ENCODE measurements around the gene RTL1. TPM values are rescaled to one million over a fixed set of nuclear protein-coding genes. Genes with fewer than 3 reads are reported as not detected.

Gene RTL1
- total RNA-seq: not detected in 2 replicates

GRCh38 chr14:100903672-100904185 lies at the start of gene RTL1:
Gene RTL1, minus strand, starts transcription at chr14:100903722. Its CDS starts 18,934 bp downstream, at chr14:100884788.

Small RNA genes within 50 kb of the gene (small RNA-seq; reads per million reads assigned to genes)
- gene MIR127 (not detected), gene MIR136 (not detected), gene MIR337 (55.7 reads per million, percentile 98 among the genes with 10 or more reads in this experiment), gene MIR370 (204 reads per million, percentile 99 among the genes with 10 or more reads in this experiment), gene MIR431 (not detected), gene MIR432 (not detected), gene MIR433 (not detected), gene MIR493 (279 reads per million, percentile 99 among the genes with 10 or more reads in this experiment), gene RF02145 (not detected), gene SNORD112 (6.1 reads per million, percentile 93 among the genes with 10 or more reads in this experiment), gene SNORD113-1 (not detected), gene SNORD113-2 (not detected), gene SNORD113-3 (38.8 reads per million, percentile 97 among the genes with 10 or more reads in this experiment), gene SNORD113-4 (99.6 reads per million, percentile 98 among the genes with 10 or more reads in this experiment), gene SNORD113-5 (994 reads per million, percentile 99 among the genes with 10 or more reads in this experiment), gene SNORD113-6 (873 reads per million, percentile 99 among the genes with 10 or more reads in this experiment), gene SNORD113-7 (2,429 reads per million, percentile 100 among the genes with 10 or more reads in this experiment), gene SNORD113-8 (7,257 reads per million, percentile 100 among the genes with 10 or more reads in this experiment), gene SNORD113-9 (1,153 reads per million, percentile 99 among the genes with 10 or more reads in this experiment), gene SNORD114-1 (2,289 reads per million, percentile 100 among the genes with 10 or more reads in this experiment), gene SNORD114-2 (not detected), gene SNORD114-3 (161 reads per million, percentile 98 among the genes with 10 or more reads in this experiment)

Other genes starting within 250 kb of the RTL1 start
- under 0.01 TPM in 1 of 2 replicates, not detected in the other for gene DLK1, start 176.8 kb downstream of the RTL1 start, total RNA-seq
- 363 and 1,167 TPM in 2 replicates for gene MEG3, start 77.6 kb downstream of the RTL1 start, total RNA-seq

All from placental epithelial cell (primary cell).